Immature natural killer cell (primary cell): ENCODE data around the gene EMID1. TPM values are rescaled to one million over a fixed set of nuclear protein-coding genes. Genes with fewer than 3 reads are reported as not detected.
A peak's percentile ranks its signal among the peaks of the same experiment; 100 is the strongest.

Experiments
- DNase-seq, 3 donors: peaks; one replicate each; pipeline ENCODE4 v3.0.0; 2022; ENCODE audit warnings: mixed read lengths in 1 of 3
- H3K27ac Mint-ChIP-seq, 6 donors: one replicate each; pipeline ENCODE4 v1.8.0; 2020; ENCODE audit warnings: mixed read lengths in 6 of 6, mild to moderate bottlenecking in 5 of 6, inconsistent platforms in 4 of 6, moderate library complexity in 3 of 6
- H3K27me3 Mint-ChIP-seq, 3 donors: one replicate each; pipeline ENCODE4 v1.8.0; 2020 to 2021; ENCODE audit warnings: low read depth in 3 of 3, mild to moderate bottlenecking in 3 of 3, mixed read lengths in 3 of 3, moderate library complexity in 3 of 3, inconsistent platforms in 1 of 3
- H3K36me3 Mint-ChIP-seq, 3 donors: one replicate each; pipeline ENCODE4 v1.8.0; 2020; ENCODE audit warnings: mixed read lengths in 3 of 3, inconsistent platforms in 2 of 3, mild to moderate bottlenecking in 2 of 3
- H3K4me1 Mint-ChIP-seq, 2 donors: one replicate each; pipeline ENCODE4 v1.8.0; 2020; ENCODE audit warnings: inconsistent platforms in 2 of 2, mild to moderate bottlenecking in 2 of 2, mixed read lengths in 2 of 2, moderate library complexity in 1 of 2
- H3K4me3 Mint-ChIP-seq, 5 donors: one replicate each; pipeline ENCODE4 v1.8.0; 2020; ENCODE audit warnings: mild to moderate bottlenecking in 5 of 5, mixed read lengths in 5 of 5, inconsistent platforms in 3 of 5, moderate library complexity in 3 of 5
- H3K9me3 Mint-ChIP-seq, 6 donors: one replicate each; pipeline ENCODE4 v1.8.0; 2020; ENCODE audit warnings: mild to moderate bottlenecking in 6 of 6, mixed read lengths in 6 of 6, inconsistent platforms in 4 of 6, moderate library complexity in 3 of 6
- polyA plus RNA-seq, 3 donors: library from polyadenylated mRNA; unstranded; fragments of 300-500 nt; fragmentation: Illumina TruSeq; gene quantifications; one replicate each; pipeline ENCODE4 v1.2.3, GENCODE V29; 2021

Gene EMID1
- polyA plus RNA-seq, 3 donors from 2014 or later = 0.29 to 0.91 TPM; not detected in 1

- peaks cover 0 to 19% (median 14%) of the 10 kb centered on the region in 3 donors for H3K27me3 Mint-ChIP-seq
- DNase-seq = no peak
- H3K36me3 Mint-ChIP-seq = peaks cover 13 to 50% (median 21%) of the 10 kb centered on the region in 3 donors
- no peaks in the 10 kb centered on the region for H3K9me3 Mint-ChIP-seq
- peak overlapping the region in 1 of 5 donors; percentile 51 for H3K4me3 Mint-ChIP-seq
- peaks cover 0 to 5% of the 10 kb centered on the region in 2 donors for H3K4me1 Mint-ChIP-seq
- H3K27ac Mint-ChIP-seq = peak overlapping the region in 2 of 6 donors; percentile 5 to 71
These were observed 93.6 kb downstream of the EMID1 start for GRCh38 chr22:29299136-29299900.

- peaks cover 13 to 49% (median 21%) of the 10 kb centered on the region in 3 donors for H3K36me3 Mint-ChIP-seq
- peak overlapping the region in 1 of 6 donors; percentile 48 for H3K27ac Mint-ChIP-seq
- DNase-seq = no peak
- no peaks in the 10 kb centered on the region for H3K9me3 Mint-ChIP-seq
- no peak overlapping the region for H3K4me3 Mint-ChIP-seq
- H3K4me1 Mint-ChIP-seq = peaks cover 0 to 5% of the 10 kb centered on the region in 2 donors
- peaks cover 2 to 21% (median 14%) of the 10 kb centered on the region in 3 donors for H3K27me3 Mint-ChIP-seq
These were observed 94.7 kb downstream of the EMID1 start for GRCh38 chr22:29300467-29300806.

GRCh38 chr22:29300807-29301601 lies 95.3 kb downstream of the EMID1 start:
- peaks cover 2 to 19% (median 14%) of the 10 kb centered on the region in 3 donors for H3K27me3 Mint-ChIP-seq
- peaks cover 13 to 43% (median 21%) of the 10 kb centered on the region in 3 donors for H3K36me3 Mint-ChIP-seq
- DNase-seq = no peak
- H3K4me3 Mint-ChIP-seq = no peak overlapping the region
- peaks cover 3 to 8% of the 10 kb centered on the region in 2 donors for H3K4me1 Mint-ChIP-seq
- peak overlapping the region; percentile 4 to 60 (median 42) for H3K27ac Mint-ChIP-seq
- H3K9me3 Mint-ChIP-seq = no peaks in the 10 kb centered on the region

- no peaks in the 10 kb centered on the region for H3K9me3 Mint-ChIP-seq
- peaks cover 13 to 39% (median 21%) of the 10 kb centered on the region in 3 donors for H3K36me3 Mint-ChIP-seq
- peak overlapping the region in 2 of 6 donors; percentile 13 to 24 for H3K27ac Mint-ChIP-seq
- H3K27me3 Mint-ChIP-seq = peaks cover 4 to 22% (median 18%) of the 10 kb centered on the region in 3 donors
- H3K4me3 Mint-ChIP-seq = no peak overlapping the region
- DNase-seq = no peak
- peaks cover 9 to 11% of the 10 kb centered on the region in 2 donors for H3K4me1 Mint-ChIP-seq
These were observed 96.2 kb downstream of the EMID1 start for GRCh38 chr22:29301716-29302401.

GRCh38 chr22:29302402-29302680 lies 96.6 kb downstream of the EMID1 start:
- no peaks in the 10 kb centered on the region for H3K9me3 Mint-ChIP-seq
- H3K36me3 Mint-ChIP-seq = peaks cover 13 to 34% (median 21%) of the 10 kb centered on the region in 3 donors
- H3K4me1 Mint-ChIP-seq = peaks cover 10 to 12% of the 10 kb centered on the region in 2 donors
- DNase-seq = no peak
- H3K27ac Mint-ChIP-seq = peak overlapping the region in 1 of 6 donors; percentile 13
- H3K4me3 Mint-ChIP-seq = no peak overlapping the region
- peaks cover 5 to 20% (median 19%) of the 10 kb centered on the region in 3 donors for H3K27me3 Mint-ChIP-seq

- no peak overlapping the region for H3K27ac Mint-ChIP-seq
- peaks cover 8 to 29% (median 16%) of the 10 kb centered on the region in 3 donors for H3K36me3 Mint-ChIP-seq
- H3K27me3 Mint-ChIP-seq = peaks cover 6 to 23% (median 15%) of the 10 kb centered on the region in 3 donors
- H3K4me3 Mint-ChIP-seq = no peak overlapping the region
- DNase-seq = no peak
- H3K4me1 Mint-ChIP-seq = peaks cover 9 to 14% of the 10 kb centered on the region in 2 donors
- H3K9me3 Mint-ChIP-seq = no peaks in the 10 kb centered on the region
These were observed 97.2 kb downstream of the EMID1 start for GRCh38 chr22:29302681-29303465.

GRCh38 chr22:29305836-29306174 lies 100.1 kb downstream of the EMID1 start:
- Mint-ChIP-seq H3K36me3 (peaks cover 0 to 7% (median 3%) of the 10 kb centered on the region in 3 donors), H3K4me3 (peak overlapping the region; percentile 56 to 85 (median 77)), H3K4me1 (peaks cover 9 to 14% of the 10 kb centered on the region in 2 donors), H3K27ac (no peak overlapping the region), H3K27me3 (peaks cover 8 to 18% (median 9%) of the 10 kb centered on the region in 3 donors), H3K9me3 (no peaks in the 10 kb centered on the region)
- DNase-seq = no peak

- peaks cover 8 to 14% (median 8%) of the 10 kb centered on the region in 3 donors for H3K27me3 Mint-ChIP-seq
- DNase-seq = no peak
- H3K4me3 Mint-ChIP-seq = peak within 1 kb of the TSS; percentile 75 to 85 (median 80)
- no peak within 1 kb of the TSS for H3K27ac Mint-ChIP-seq
- no peaks in the 10 kb centered on the region for H3K9me3 Mint-ChIP-seq
- peaks cover 0 to 2% (median 0%) of the 10 kb centered on the region in 3 donors for H3K36me3 Mint-ChIP-seq
- H3K4me1 Mint-ChIP-seq = peaks cover 9 to 14% of the 10 kb centered on the region in 2 donors
These were observed 100.6 kb downstream of the EMID1 start, which contains the start of gene GAS2L1 for GRCh38 chr22:29306175-29306834. Gene GAS2L1, plus strand, starts transcription at chr22:29306650. Its CDS starts 1,456 bp downstream, at chr22:29308106.

GRCh38 chr22:29306835-29307595 lies 101.3 kb downstream of the EMID1 start:
- no peaks in the 10 kb centered on the region for H3K36me3 Mint-ChIP-seq
- no peaks in the 10 kb centered on the region for H3K9me3 Mint-ChIP-seq
- H3K4me1 Mint-ChIP-seq = peaks cover 9 to 14% of the 10 kb centered on the region in 2 donors
- peak in 1 of 3 donors; percentile 12 for DNase-seq
- no peak overlapping the region for H3K27ac Mint-ChIP-seq
- H3K27me3 Mint-ChIP-seq = peaks cover 8 to 9% (median 8%) of the 10 kb centered on the region in 3 donors
- peak overlapping the region; percentile 75 to 85 (median 80) for H3K4me3 Mint-ChIP-seq

- H3K4me1 Mint-ChIP-seq = peaks cover 9 to 14% of the 10 kb centered on the region in 2 donors
- H3K27me3 Mint-ChIP-seq = peaks cover 8 to 12% (median 9%) of the 10 kb centered on the region in 3 donors
- no peaks in the 10 kb centered on the region for H3K36me3 Mint-ChIP-seq
- no peaks in the 10 kb centered on the region for H3K9me3 Mint-ChIP-seq
- peak overlapping the region; percentile 74 to 85 (median 79) for H3K4me3 Mint-ChIP-seq
- no peak for DNase-seq
- no peak overlapping the region for H3K27ac Mint-ChIP-seq
These were observed 102.0 kb downstream of the EMID1 start for GRCh38 chr22:29307596-29308147.

- Mint-ChIP-seq H3K27me3 (peaks cover 8 to 12% (median 9%) of the 10 kb centered on the region in 3 donors), H3K27ac (no peak overlapping the region), H3K4me1 (peaks cover 9 to 14% of the 10 kb centered on the region in 2 donors), H3K9me3 (no peaks in the 10 kb centered on the region), H3K4me3 (peak overlapping the region in 1 of 5 donors; percentile 41), H3K36me3 (no peaks in the 10 kb centered on the region)
- DNase-seq = no peak
These were observed 102.6 kb downstream of the EMID1 start for GRCh38 chr22:29308148-29308790.
